ENCODE results near the gene ATG7.
"Not testable (repeated sequence)": the region's sequence is repeated elsewhere in the genome, so short reads cannot be mapped to it uniquely, and the experiment has no call there.

The ATG7 gene

GRCh38 chr3:11511606-11512005 lies 239.4 kb downstream of the ATG7 start:
- not testable (repeated sequence) for DNase-seq

GRCh38 chr3:11513125-11513816 lies 241.1 kb downstream of the ATG7 start:
- DNase-seq: not testable (repeated sequence)

GRCh38 chr3:11513817-11514135 lies 241.6 kb downstream of the ATG7 start:
- DNase-seq: no peak

GRCh38 chr3:11514191-11514821 lies 242.1 kb downstream of the ATG7 start:
- DNase-seq: no peak

- no peak for DNase-seq
Observed at GRCh38 chr3:11517601-11518000, 245.4 kb downstream of the ATG7 start.

GRCh38 chr3:11521167-11521566 lies 249.0 kb downstream of the ATG7 start:
- DNase-seq: no peak

GRCh38 chr3:11522398-11522715 lies 250.2 kb downstream of the ATG7 start:
- no peak for DNase-seq

GRCh38 chr3:11522953-11523571 lies 250.9 kb downstream of the ATG7 start:
- DNase-seq: no peak

GRCh38 chr3:11523572-11524101 lies 251.4 kb downstream of the ATG7 start:
- DNase-seq: no peak

- not testable (repeated sequence) for DNase-seq
Observed at GRCh38 chr3:11526121-11526520, 253.9 kb downstream of the ATG7 start.

GRCh38 chr3:11529281-11529680 lies 257.1 kb downstream of the ATG7 start:
- no peak for DNase-seq

- DNase-seq: no peak
Observed at GRCh38 chr3:11530153-11530721, 258.0 kb downstream of the ATG7 start.

GRCh38 chr3:11532931-11533391 lies 260.8 kb downstream of the ATG7 start:
- no peak for DNase-seq

GRCh38 chr3:11534011-11534792 lies 262.0 kb downstream of the ATG7 start:
- no peak for DNase-seq

GRCh38 chr3:11534793-11535101 lies 262.6 kb downstream of the ATG7 start:
- no peak for DNase-seq

- DNase-seq: no peak
Observed at GRCh38 chr3:11535243-11535960, 263.2 kb downstream of the ATG7 start.

- DNase-seq: no peak
Observed at GRCh38 chr3:11536132-11536935, 264.1 kb downstream of the ATG7 start.

GRCh38 chr3:11536936-11537612 lies 264.9 kb downstream of the ATG7 start:
- DNase-seq: no peak

GRCh38 chr3:11538581-11538980 lies 266.4 kb downstream of the ATG7 start:
- DNase-seq: no peak

GRCh38 chr3:11539218-11539617 lies 267.0 kb downstream of the ATG7 start:
- no peak for DNase-seq

- no peak for DNase-seq
Observed at GRCh38 chr3:11539677-11540076, 267.5 kb downstream of the ATG7 start.

Data from activated CD4-positive, alpha-beta T cell treated with anti-CD3 and anti-CD28 coated beads, Interleukin-2, amount 50 U/mL, for 4 hours (primary cell).